Caco-2 (cell line): Measurements from ENCODE around the gene PROZ. TPM values are rescaled to one million over a fixed set of nuclear protein-coding genes. Genes with fewer than 3 reads are reported as not detected.

ENCODE experiments used
- BruUV-seq: library from RNA; stranded (reverse); fragments of 400-500 nt; replicated peaks from 2 replicates; lab custom pipeline; 2021; lab: Mats Ljungman, UMichigan
- CTCF ChIA-PET: fragments of 300-600 bp; sonication (Branson Sonifier 250); formaldehyde crosslinking; loops from one replicate; lab custom pipeline; 2022; ENCODE audit warnings: antibody characterized with exemption; lab: Charles Lee
- POLR2A ChIA-PET: fragments of 300-600 bp; sonication (Branson Sonifier 250); formaldehyde crosslinking; loops from one replicate; lab custom pipeline; 2022; ENCODE audit warnings: antibody characterized with exemption; lab: Charles Lee
- DNase-seq, 2 experiments: peaks; one replicate each; pipeline versions ENCODE4 v3.0.0 to v3.0.0-alpha.2; 2020 to 2022
- H3K27me3 ChIP-seq: replicated peaks from 2 replicates; pipeline ENCODE4 v1.6.0; 2011; ENCODE audit warnings: low read length; ENCODE audit not compliant: control insufficient read depth, insufficient read depth
- H3K36me3 ChIP-seq: 2 replicates; pipeline ENCODE4 v1.5.1; 2011; ENCODE audit warnings: low read length; ENCODE audit not compliant: control insufficient read depth, insufficient read depth
- H3K4me1 ChIP-seq: fragments of 250-450 bp; sonication (Bioruptor Pico); 2 replicates; pipeline ENCODE4 v1.5.1; 2020; ENCODE audit warnings: mild to moderate bottlenecking
- H3K4me3 ChIP-seq: 2 replicates; pipeline ENCODE4 v1.5.1; 2011; ENCODE audit warnings: low read depth, mild to moderate bottlenecking, control low read depth, low read length
- H3K9me3 ChIP-seq: fragments of 250-450 bp; sonication (Bioruptor Pico); 2 replicates; pipeline ENCODE4 v1.5.1; 2020; ENCODE audit warnings: mild to moderate bottlenecking, moderate library complexity
- H3K27ac Mint-ChIP-seq: one replicate; pipeline ENCODE4 v1.8.0; 2022; ENCODE audit warnings: mixed read lengths; ENCODE audit not compliant: unreplicated experiment
- H3K27me3 Mint-ChIP-seq: one replicate; pipeline ENCODE4 v1.8.0; 2022; ENCODE audit warnings: mixed read lengths; ENCODE audit not compliant: insufficient read depth, unreplicated experiment
- H3K36me3 Mint-ChIP-seq: one replicate; pipeline ENCODE4 v1.8.0; 2022; ENCODE audit warnings: mild to moderate bottlenecking, mixed read lengths; ENCODE audit not compliant: insufficient read depth, unreplicated experiment
- H3K4me1 Mint-ChIP-seq: one replicate; pipeline ENCODE4 v1.8.0; 2022; ENCODE audit warnings: low read depth, mixed read lengths; ENCODE audit not compliant: unreplicated experiment
- H3K4me3 Mint-ChIP-seq: one replicate; pipeline ENCODE4 v1.8.0; 2022; ENCODE audit warnings: mild to moderate bottlenecking, moderate library complexity, mixed read lengths; ENCODE audit not compliant: unreplicated experiment
- H3K9me3 Mint-ChIP-seq: one replicate; pipeline ENCODE4 v1.8.0; 2022; ENCODE audit warnings: mixed read lengths; ENCODE audit not compliant: unreplicated experiment
- intact Hi-C: fragments of 100-400 bp; cut with micrococcal nuclease; formaldehyde crosslinking; loops from one replicate; pipeline ENCODE4 v1.10.0; 2022; ENCODE audit not compliant: unreplicated experiment
- total RNA-seq: library from RNA; stranded (reverse); gene quantifications from 2 replicates; pipeline ENCODE4 v1.2.3, GENCODE V29; 2022
- TF ChIP-seq, protein P1 (sequence below), 2 experiments: fragments of 200-600 bp in 1 of 2; IDR thresholded peaks; 1 replicate in 1 of 2; 2 replicates in 1 of 2; pipeline versions ENCODE4 v1.5.1 to v1.8.0; 2011 to 2022; ENCODE audit warnings: antibody characterized with exemption in 1 of 2, control low read depth in 1 of 2, inconsistent platforms in 1 of 2, low read depth in 1 of 2, low read length in 1 of 2, mild to moderate bottlenecking in 1 of 2, moderate library complexity in 1 of 2; ENCODE audit not compliant: insufficient read depth in 1 of 2, severe bottlenecking in 1 of 2, unreplicated experiment in 1 of 2

PROZ gene
- total RNA-seq, 1 experiment from 2014 or later = not detected

DNA sequence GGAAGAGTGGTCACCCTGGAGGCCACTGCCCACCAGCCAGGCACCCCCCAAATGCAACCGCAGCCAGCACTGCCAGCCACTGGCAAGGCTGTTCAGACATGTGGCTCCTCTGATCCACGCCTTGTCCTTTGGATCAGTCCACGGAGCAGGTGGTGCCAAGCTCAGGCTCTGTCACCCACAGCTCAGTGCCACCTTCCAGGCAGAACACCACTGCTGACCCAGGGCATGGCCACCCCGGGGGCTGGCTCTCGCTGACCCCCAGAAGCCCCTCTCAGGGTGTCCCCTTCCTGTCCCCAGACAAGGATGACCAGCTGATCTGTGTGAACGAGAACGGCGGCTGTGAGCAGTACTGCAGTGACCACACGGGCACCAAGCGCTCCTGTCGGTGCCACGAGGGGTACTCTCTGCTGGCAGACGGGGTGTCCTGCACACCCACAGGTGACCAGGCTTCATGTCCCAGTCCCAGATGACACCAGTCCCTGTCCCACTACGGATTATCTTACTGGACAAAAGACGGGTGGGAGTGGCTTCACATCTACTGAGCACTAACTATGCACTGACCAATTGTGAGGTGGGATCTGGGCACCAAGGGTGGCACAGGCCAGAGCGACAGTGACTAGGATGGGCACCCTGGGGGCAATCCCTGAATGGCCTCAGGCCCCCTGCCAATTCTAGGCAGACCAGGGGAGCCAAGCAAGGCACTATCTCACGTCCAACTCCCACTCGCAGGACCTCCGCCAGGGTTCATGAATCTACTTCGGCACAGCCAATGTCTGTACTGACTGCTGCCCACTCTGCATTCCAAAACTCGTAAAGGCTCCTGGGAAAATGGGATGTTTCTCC is 42.9 kb upstream of the PROZ start:
- H3K27me3 Mint-ChIP-seq = no peaks in the 10 kb centered on the region
- ChIA-PET CTCF (no interaction called here), POLR2A (no interaction called here)
- no peak overlapping the region for H3K27ac Mint-ChIP-seq
- H3K9me3 ChIP-seq = no peaks in the 10 kb centered on the region; the same call in 1 of the 2 replicates
- TF ChIP-seq, protein P1, sequence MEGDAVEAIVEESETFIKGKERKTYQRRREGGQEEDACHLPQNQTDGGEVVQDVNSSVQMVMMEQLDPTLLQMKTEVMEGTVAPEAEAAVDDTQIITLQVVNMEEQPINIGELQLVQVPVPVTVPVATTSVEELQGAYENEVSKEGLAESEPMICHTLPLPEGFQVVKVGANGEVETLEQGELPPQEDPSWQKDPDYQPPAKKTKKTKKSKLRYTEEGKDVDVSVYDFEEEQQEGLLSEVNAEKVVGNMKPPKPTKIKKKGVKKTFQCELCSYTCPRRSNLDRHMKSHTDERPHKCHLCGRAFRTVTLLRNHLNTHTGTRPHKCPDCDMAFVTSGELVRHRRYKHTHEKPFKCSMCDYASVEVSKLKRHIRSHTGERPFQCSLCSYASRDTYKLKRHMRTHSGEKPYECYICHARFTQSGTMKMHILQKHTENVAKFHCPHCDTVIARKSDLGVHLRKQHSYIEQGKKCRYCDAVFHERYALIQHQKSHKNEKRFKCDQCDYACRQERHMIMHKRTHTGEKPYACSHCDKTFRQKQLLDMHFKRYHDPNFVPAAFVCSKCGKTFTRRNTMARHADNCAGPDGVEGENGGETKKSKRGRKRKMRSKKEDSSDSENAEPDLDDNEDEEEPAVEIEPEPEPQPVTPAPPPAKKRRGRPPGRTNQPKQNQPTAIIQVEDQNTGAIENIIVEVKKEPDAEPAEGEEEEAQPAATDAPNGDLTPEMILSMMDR (IDR thresholded peaks at IDR 0.05; ENCODE audit: insufficient read depth in 1 of 2, low read depth in 1 of 2, low read length in 1 of 2, severe bottlenecking in 1 of 2, unreplicated experiment in 1 of 2) = no peak
- H3K27me3 ChIP-seq = no peaks in the 10 kb centered on the region
- no TSS peak for BruUV-seq
- no peaks in the 10 kb centered on the region for H3K36me3 Mint-ChIP-seq
- no peak for DNase-seq
- H3K4me1 Mint-ChIP-seq = no peaks in the 10 kb centered on the region
- H3K4me3 Mint-ChIP-seq = no peak overlapping the region
- no peak overlapping the region for H3K4me3 ChIP-seq
- intact Hi-C loops = no loop called here
- peaks cover 8% of the 10 kb centered on the region for H3K4me1 ChIP-seq
- no peaks in the 10 kb centered on the region for H3K9me3 Mint-ChIP-seq
- no peaks in the 10 kb centered on the region for H3K36me3 ChIP-seq

DNA sequence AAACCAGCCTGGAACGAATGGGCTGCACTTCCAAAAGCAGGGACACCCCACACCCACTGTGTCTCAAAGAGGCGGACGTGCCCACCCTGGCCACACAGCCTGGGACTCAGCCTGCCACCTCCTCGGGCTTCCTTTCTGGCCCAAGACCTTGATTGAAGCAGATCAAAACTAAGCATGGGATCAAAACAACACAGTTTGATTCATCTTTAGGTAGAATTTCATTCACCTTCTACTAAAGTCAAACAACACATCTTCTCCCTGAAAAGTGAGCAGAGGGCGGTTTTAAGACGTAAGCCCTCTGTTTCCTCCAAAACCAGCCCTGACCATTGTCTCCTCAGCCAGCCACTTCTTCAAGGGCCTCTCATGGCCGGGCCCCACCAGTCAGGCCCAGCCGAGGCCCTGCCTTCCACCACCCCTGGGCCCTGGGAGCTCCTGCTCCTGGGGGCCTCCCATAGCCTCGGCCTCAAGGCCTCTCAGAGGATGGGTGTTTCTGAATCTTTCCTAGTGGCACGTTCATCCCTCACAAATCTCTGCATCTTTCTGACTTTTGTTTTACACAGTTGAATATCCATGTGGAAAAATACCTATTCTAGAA is 42.1 kb upstream of the PROZ start:
- no peaks in the 10 kb centered on the region for H3K9me3 Mint-ChIP-seq

GRCh38 chr13:113116871-113117271 is 41.6 kb upstream of the PROZ start:
- DNase-seq = no peak
- POLR2A ChIA-PET = no interaction called here
- BruUV-seq = no TSS peak

More for the DNA sequence above, 42.1 kb upstream of the PROZ start:
- ChIA-PET POLR2A (no interaction called here), CTCF (interaction anchor here (0.6 kb wide), 1 partner anchor 34 kb away, joined by 3 read pairs; no protein-coding TSS in a partner anchor)
- DNase-seq = no peak
- no peaks in the 10 kb centered on the region for H3K36me3 Mint-ChIP-seq
- no TSS peak for BruUV-seq
- H3K4me3 Mint-ChIP-seq = no peak overlapping the region
- TF ChIP-seq, protein P1 (IDR thresholded peaks at IDR 0.05; ENCODE audit: insufficient read depth in 1 of 2, low read depth in 1 of 2, low read length in 1 of 2, severe bottlenecking in 1 of 2, unreplicated experiment in 1 of 2) = no peak
- intact Hi-C loops = no loop called here
- no peaks in the 10 kb centered on the region for H3K27me3 Mint-ChIP-seq
- Histone ChIP-seq H3K27me3 (no peaks in the 10 kb centered on the region), H3K9me3 (no peaks in the 10 kb centered on the region), H3K4me3 (no peak overlapping the region), H3K4me1 (peaks cover 8% of the 10 kb centered on the region), H3K36me3 (no peaks in the 10 kb centered on the region)
- H3K27ac Mint-ChIP-seq = no peak overlapping the region
- no peaks in the 10 kb centered on the region for H3K4me1 Mint-ChIP-seq

More at GRCh38 chr13:113116871-113117271, 41.6 kb upstream of the PROZ start:
- CTCF ChIA-PET = interaction anchor here (0.6 kb wide), 1 partner anchor 33 kb away, joined by 3 read pairs; no protein-coding TSS in a partner anchor
- H3K9me3 Mint-ChIP-seq = no peaks in the 10 kb centered on the region
- peaks cover 12% of the 10 kb centered on the region for H3K4me1 ChIP-seq
- no peak overlapping the region for H3K4me3 ChIP-seq
- peak overlapping the region; percentile 29 for H3K27ac Mint-ChIP-seq
- H3K36me3 Mint-ChIP-seq = no peaks in the 10 kb centered on the region
- no peak overlapping the region for H3K4me3 Mint-ChIP-seq
- no peaks in the 10 kb centered on the region for H3K27me3 Mint-ChIP-seq
- H3K4me1 Mint-ChIP-seq = no peaks in the 10 kb centered on the region
- intact Hi-C loops = no loop called here
- TF ChIP-seq, protein P1 (IDR thresholded peaks at IDR 0.05; ENCODE audit: insufficient read depth in 1 of 2, low read depth in 1 of 2, low read length in 1 of 2, severe bottlenecking in 1 of 2, unreplicated experiment in 1 of 2) = no peak
- no peaks in the 10 kb centered on the region for H3K36me3 ChIP-seq
- H3K9me3 ChIP-seq = no peaks in the 10 kb centered on the region
- H3K27me3 ChIP-seq = no peaks in the 10 kb centered on the region
